ENCODE measurements around the gene GJB2.
"Not testable (repeated sequence)": the region's sequence is repeated elsewhere in the genome, so short reads cannot be mapped to it uniquely, and the experiment has no call there.

Gene GJB2

DNA sequence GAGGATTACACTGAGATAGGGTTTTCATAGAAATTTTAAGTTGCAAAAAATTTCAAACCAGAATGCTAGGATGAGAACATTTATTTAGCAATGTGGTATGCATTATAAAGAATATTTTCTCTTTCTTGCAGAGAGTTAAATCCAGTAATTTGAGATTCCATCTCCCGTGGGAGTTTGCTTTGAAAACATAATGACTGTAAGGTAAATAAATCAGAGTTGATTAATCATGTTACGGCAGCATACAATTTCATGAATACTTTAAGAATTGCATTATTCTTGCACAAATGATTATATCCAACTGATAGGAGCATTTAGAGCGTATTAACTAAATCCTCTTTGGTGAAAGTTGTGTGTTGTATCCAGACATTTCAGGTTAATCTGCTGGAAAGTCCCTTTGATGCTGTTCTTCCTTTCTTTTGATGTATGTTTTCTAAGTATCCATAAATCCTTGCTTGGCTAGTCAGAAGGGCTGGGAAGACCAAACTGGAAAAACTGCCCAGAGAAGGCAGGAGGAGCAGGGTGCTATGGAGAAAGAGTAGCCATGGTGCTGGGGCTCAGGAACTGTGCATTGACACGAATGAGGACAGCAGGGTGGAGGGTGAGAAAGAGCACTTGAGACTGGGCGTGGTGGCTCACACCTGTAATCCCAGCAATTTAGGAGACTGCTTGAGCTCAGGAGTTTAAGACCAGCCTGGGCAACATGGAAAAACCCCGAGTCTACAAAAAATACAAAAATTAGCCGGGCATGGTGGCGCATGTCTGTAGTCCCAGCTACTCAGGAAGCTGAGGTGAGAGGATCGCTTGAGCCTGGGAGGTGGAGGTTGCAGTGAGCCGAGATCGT is 27.1 kb downstream of the GJB2 start:
- DNase-seq = peak; percentile 23

DNA sequence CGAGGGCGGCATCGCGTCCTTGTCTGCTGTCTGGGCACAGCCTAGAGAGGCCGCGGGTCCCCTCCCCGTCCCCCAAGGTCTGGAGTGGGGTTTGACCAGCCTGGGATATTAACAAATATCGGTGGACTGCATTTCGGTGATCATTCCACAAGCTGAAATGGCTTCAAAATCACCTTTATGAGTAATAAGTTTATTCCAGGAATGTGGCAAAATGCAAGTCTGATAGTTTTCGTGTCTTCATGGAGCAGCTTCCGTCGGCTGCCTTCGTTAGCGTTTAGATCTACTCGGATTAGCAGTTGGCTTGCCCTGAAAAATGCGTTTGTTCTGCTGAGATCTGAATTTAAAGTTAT is 30.8 kb downstream of the GJB2 start:
- no peak for DNase-seq

DNA sequence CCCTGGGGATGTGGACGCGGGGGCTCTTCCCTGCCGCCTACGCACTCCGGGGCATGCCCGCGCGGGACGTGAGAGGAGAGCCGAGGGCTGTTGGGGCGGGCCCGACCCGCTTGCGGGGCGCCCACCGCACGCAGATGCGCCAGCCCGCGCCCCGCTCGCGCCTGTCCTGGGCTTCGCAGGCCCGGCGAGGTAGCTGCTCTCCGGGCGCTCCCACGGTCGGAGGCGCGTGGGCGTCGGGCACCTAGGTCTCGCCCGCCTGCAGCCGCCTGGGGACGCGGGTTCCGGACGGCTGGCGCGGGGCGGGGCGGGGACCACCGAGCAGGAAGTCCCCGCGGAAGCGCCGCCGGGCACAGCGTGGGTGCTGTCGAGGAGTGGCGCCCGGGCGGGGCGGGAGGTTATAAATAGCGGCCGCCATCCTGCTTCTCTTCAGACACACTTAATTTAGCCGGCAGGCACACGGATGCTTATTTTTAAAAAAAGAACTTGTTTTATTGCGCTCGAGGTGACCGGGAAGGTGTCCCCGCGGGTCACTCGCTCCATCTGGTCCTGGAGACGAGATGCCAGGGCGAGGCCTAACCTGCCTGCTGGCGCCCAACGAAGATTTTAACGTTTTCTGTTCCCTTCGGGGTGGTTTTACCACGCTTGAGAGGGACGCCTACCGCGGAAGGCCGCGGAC is 31.3 kb downstream of the GJB2 start:
- no peak for DNase-seq

DNA sequence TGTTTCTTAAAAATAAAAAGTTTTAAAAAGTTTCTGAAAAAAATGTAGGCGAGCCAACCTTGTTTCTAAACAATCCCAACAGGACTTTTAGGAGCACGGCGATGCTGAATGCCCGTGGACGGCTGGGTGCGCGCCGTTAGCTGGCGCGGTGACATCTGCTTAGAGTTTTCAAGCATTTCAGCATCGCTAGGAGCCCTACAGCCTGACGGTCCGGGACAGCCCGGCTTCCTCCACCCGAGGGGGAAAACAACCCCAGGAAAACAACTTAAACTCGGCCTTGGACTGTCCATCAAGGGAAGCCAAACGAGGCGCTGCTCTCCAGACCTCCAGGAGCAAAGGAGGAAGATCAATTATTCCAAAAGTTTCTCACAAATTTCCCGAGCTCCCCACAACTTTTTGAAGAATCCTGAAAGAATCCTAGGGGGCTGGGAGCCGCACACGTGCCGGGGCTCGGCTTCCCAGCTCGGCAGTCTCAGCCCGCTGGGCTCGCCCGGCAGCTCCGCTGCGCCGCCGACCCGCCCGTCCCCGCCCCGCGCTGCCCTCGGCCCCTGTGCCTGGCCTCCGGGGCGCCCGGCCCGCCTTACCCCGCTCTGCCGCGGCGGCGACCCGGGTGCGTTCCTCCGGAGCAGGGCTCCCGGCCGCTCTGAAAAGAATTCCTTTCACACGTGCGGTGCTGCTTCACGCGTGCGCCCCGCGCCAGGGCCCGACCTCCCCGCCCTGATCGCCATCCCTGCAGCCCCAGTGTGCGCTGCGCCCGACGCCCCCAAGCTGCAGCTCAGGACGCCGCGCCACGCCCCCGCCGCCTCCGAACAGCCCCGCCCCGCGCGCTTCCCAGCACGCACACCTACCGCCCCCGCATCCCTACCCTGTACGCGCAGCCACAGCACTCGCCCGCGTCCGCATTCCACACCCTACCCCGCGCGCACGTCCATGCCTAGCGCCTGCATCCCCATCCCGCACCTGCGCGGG is 32.1 kb downstream of the GJB2 start, which contains the start of gene GJA3:
GJA3 (minus strand) TSS at position 747 of the 969 bp plus-strand sequence. CDS start 17,764 bp downstream, outside the sequence.
- DNase-seq = peak; percentile 13

DNA sequence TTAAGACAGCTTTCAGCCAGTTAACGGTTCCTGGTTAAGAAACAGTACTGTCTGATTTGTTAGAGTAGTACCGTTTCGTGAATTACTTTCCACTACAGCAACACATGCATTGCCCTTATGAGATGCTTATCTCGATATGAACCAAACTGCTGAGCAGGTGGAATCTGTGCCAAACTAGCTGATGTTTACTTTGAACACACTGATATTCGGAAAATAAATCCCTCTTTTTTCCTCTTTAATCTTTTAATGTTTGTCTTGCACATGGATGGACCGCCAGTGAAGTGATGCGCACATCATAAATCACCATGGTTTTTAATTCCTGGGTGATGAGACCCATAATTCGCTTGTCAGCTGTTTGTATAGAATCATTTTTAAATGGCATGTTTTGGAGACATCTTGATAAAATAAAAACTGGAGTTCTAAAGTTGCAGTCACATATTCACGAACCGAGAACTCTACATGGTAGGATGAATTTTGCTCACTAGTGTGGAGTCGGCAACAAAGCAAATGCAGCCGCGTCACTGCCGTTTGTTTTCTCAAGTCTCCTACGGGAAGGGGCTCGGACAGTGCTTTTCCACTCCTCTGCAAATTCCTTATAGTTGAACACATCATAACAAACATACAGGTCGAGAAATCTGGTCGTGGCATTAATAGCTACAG is 33.0 kb downstream of the GJB2 start:
- peak; percentile 23 for DNase-seq

DNA sequence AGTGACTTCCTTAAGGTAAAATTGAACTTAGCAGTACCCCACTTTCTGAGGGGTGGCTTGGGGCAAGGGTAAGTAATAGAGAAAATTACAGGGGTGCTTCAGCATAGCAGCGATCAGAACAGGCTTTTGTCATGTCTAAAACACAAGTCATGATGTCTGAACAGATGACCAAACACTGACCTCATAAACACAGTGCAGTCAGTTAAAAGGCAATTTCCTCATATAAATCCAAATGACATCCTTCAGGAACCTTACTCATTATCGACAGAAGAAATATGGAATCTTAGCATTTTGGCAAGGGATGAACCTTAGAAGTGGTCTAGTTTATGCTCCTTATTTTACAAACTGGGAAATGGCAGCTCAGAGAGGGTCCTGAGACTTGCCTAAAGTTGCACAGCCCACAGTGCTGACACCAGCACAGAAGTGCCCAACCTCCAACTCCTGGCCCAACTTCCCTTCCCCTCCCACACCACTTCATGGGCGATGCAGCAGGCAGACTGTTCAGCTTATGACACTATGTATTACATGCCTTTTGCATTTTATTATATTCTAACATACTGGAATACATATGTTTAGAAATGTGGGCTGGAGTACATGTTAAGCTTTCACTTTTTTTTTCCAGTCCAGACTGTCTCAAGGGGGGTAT is 35.5 kb downstream of the GJB2 start:
- no peak for DNase-seq

DNA sequence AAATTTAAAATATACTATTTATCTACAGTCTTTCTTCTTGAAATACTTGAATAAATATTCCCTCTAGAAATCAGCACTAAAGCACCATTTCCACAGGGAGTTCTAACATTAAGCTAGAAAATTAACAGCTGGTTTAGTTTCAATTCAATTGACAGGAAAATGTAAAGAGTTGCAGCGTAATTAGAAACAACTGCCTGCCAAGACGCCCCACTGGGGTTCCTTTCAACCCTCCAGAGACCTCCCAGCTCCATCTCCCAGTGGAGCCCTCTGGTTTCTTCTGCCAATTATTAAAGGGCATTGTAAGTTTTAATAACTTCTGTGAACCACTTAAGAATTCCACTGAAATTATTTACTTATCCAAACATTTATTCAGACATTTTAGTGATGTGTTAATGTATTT is 36.0 kb downstream of the GJB2 start:
- DNase-seq = no peak

DNA sequence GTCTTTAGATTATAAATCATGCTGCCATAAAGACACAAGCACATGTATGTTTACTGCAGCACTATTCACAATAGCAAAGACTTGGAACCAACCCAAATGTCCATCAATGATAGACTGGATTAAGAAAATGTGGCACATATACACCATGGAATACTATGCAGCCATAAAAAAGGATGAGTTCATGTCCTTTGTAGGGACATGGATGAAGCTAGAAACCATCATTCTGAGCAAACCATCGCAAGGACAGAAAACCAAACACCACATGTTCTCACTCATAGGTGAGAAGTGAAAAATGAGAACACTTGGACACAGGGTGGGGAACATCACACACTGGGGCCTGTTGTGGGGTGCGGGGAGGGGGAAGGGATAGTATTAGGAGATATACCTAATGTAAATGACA is 39.4 kb downstream of the GJB2 start:
- DNase-seq = not testable (repeated sequence)

DNA sequence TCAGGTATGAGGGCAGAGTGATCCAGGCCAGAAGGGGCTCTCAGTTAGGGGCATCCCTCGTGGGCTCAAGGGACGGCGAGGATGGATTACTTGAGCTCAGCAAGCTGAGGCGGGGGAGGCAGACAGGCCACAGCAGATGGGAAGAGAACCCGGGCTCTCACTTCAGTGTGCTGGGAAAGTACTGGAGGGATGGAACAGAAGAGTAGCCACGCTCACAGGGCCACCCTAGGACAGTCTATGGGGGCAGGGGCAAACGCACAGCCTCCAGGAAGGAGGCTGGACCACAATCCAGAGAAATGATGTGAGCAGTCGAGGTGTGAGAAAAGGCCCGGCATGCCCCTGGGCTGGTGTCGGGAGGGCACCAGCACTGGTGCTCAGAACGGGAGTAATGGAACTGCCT is 41.1 kb downstream of the GJB2 start:
- no peak for DNase-seq

DNA sequence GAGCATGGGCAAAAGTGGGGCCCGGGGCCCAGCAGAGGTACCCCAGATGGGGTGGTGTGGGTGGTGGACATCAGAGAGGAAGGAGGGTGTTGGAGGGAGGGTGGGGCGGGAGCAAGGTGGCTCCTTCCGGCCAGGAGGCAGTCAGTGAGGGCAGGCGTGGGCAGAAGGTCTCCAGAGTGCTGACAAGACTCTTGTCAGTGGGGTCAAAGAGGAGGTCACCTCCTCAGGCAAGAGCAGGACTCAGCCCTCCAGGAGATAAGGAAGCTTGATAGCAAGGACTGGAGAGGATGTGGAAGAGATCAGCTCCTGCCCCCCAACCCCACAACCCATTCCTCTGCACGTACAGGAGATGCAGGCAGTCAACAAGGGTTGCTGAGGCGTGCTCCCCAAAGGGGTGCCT is 41.7 kb downstream of the GJB2 start:
- no peak for DNase-seq

DNA sequence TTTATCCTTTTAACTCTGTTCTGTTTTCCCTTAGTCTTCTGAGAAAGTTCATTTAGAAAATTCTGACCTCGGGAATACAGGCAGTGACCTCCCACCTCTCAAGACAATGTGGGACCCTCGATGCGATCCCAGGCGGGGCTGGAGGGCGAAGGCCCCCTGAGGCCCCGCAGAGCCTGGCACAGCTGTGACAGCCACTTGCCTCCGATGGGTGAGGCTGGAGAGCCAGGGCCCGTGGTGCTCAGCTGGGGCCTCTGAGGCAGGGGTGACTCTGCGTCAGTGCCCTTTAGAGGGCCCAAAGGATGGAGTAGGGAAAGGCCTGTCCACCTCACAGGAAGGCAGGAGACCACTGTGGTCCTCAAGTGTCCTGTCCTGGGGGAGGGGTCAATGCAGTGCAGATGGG is 42.2 kb downstream of the GJB2 start:
- no peak for DNase-seq

DNA sequence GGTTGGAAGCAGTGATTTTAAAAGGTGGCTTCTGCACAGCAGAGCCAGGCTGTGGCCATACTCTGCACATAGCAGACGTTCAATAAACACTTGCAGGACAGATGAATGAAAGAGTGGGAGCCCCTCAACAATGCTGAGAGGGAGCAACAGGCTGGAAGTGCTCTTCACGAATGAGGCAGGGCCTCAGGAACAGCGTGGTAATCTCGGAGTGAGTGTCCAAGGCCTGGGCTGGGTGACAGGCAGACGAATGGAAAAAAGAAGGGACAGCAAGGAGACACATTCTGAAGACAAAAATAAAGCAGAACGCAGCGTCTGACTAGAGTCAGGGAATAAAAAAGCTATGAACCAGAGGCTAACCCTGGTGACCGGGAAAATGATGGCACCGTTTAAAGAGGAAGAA is 43.0 kb downstream of the GJB2 start:
- no peak for DNase-seq

DNA sequence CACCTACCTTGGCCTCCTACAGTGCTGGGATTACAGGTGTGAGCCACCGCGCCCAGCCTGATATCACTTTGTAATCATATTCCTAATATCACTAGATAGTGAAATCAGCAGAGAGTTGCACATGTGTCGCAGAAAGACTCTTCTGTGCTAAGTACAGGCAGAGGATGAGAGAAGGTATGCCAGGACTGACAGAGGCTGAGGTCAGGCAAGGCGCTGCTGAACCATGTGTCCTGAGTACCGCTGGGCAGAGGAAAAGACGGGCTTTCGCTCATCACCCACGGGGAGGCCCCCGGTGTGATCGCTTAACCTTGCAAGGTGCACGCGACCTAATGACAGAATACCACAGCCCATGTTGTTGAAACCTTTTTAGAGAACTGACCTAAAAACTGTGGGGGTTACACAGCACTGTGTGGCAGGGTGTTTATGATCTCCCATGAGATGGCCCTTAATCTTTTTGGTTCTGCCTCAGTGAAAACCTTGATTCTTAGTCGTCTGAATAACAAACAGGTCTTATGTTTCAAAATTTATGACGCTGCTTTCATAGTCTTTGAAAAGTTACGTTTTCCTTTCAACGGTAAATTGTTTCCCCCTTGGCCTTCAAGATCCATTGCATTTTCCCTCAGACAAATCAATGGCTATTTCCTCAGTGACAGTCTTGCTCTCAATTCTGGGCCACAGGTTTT is 44.1 kb downstream of the GJB2 start:
- DNase-seq = no peak

DNA sequence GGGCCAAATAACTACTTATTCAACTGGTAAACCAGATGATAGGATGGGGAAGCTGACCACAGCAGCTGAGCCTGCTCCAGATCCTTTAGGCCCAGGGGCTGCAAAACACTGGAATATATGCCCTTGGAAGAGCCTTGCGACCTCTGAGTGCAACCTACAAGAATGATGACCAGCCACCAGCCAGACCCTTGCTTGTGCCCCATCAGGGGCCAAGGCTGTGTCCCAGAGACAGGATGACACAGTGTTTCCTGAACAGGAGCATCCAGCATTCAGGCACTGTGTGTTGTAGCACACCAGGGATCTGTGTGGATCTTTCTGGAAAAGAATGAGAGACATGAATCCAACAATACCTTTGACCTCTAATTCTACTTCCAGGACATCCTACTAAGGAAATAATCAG is 46.4 kb downstream of the GJB2 start:
- DNase-seq = no peak

DNA sequence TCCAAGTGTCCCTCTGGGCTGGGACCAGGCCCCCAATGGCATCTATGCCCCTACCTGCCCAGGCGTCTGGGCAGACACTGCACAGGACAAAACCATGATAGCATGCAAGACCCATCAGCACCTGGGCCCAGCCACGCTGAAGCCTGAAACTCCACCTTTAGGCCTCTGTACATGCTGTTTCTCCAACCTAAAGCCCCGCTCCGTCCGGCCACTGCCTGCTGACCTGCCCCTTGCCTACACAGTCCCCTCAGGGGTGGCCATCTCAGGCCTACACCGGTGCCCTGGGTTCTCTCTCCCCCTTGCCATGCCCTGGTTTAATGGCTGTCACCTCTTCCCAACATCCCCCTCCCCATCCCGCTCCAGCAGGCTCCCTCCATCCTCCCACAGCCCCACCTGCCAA is 47.2 kb downstream of the GJB2 start:
- no peak for DNase-seq

DNA sequence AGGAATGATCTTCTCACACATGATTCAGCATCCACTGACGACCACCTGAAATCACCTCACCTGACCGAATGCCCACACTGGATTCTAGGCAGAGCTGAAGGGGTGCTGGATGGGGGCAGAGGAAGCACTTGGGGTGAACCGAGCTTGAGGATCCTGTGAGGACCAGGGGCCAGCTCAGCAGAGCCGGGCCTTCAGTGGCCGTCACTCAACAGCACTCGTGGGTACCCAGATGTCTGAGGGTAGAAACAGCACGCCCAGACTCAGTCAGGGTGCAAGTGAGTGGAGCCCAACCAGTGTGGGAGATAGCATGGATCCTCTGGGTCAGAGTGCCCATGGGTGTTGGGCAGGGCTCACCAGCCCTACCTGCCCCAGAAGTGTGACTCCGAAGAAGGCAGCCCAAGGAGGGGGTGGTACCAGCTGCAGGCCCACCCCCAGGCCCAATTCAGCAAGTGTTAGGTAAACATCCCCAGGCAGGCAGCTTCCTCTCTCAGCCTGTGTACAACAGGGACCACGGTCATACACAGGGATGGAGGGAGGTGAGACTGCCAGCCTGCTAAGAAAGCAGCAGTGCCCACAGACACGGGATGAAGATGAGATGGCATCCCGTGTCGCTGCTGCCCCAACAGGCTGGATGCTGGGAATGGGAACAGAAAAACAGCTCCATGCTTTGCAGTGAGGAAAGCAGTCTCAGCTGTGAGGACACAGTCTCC is 48.4 kb downstream of the GJB2 start:
- no peak for DNase-seq

DNA sequence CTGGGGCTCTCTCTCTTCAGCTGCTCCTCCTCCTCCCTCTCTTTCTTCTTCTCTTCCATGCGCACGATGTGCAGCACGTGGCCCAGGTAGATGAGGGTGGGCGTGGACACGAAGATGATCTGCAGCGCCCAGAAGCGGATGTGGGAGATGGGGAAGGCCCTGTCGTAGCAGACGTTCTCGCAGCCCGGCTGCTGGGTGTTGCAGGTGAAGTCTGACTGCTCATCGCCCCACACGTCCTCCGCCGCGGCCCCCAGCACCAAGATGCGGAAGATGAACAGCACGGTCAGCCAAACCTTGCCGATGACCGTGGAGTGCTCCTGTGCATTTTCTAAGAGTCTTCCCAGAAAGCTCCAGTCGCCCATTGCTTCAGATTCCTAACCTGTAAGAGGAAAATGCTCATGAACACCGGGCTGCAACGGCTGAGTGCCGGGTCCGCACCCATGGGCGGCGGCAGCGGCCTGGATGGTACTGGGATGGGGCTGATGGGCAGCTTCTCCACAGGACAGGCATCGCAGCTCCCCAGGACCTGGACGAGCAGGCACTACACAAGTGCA is 49.7 kb downstream of the GJB2 start:
- DNase-seq = no peak

DNA sequence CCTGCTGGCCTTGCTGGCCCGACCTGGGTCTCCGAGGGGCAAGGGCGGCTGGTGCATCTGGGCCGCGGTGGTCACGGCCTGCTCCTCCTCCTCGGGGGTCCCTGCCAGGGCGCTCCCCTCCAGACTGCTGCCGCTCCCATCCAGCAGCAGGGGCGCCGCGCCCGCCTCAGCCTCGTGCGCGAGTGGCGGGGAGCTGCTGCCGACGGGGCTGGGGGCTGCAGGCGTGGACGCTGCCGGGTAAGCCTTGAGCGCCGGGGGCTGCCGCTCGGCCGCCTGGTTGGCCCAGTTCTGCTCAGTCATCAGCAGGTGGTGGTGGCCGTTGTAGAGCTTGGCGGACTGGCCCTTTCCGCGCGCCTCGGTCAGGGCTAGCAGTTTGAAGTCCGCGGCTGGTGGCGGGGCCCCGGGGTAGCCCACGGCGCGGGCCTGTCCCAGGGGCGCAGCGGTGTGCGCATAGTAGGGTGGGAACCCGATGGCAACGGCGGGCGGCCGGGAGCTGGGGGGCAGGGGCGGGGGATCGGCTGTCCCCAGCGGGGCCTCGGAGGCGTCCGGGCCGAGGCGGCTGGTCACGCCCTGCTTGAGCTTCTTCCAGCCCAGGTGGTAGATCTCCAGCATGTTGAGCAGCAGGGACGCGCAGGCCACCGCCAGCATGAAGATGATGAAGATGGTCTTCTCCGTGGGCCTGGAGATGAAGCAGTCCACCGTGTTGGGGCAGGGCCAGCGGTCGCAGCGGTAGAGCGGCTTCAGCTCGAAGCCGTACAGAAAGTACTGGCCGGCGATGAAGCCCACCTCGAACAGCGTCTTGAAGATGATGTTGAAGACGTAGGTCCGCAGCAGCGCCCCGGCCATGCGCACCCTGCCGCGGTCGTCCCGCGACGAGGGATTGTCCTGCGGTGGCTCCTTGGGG is 50.5 kb downstream of the GJB2 start:
- DNase-seq = no peak

Measured in fibroblast of skin of back (primary cell).